HepG2 (cell line): ENCODE results near the gene ARHGAP26. TPM values are rescaled to one million over a fixed set of nuclear protein-coding genes. Genes with fewer than 3 reads are reported as not detected.

Experiments used
- ATAC-seq: fragments of 200-7000 bp; cut with Tn5 transposase; 3 replicates; pipeline ENCODE4 v1.9.1; 2020; ENCODE audit warnings: mild to moderate bottlenecking, moderate library complexity
- BruUV-seq: library from RNA; stranded (reverse); fragments of 400-500 nt; replicated peaks from 2 replicates; lab custom pipeline; 2021; lab: Mats Ljungman, UMichigan
- CTCF ChIA-PET: fragments of 300-600 bp; formaldehyde crosslinking; extraction: SDS; loops from one replicate; lab custom pipeline; 2021; ENCODE audit warnings: low total read pairs, inconsistent platforms, low intra/inter-chr PET ratio; lab: Yijun Ruan, JAX
- POLR2A ChIA-PET: fragments of 350-600 bp; sonication (Branson Sonifier 250); formaldehyde crosslinking; loops from one replicate; lab custom pipeline; 2020; ENCODE audit warnings: antibody characterized with exemption, inconsistent platforms; lab: Yijun Ruan, JAX
- DNase-seq: peaks from one replicate; pipeline ENCODE4 v3.0.0-alpha.2; 2015; ENCODE audit warnings: low spot score
- FAIRE-seq: peaks from 3 replicates; lab custom pipeline; 2011; peaks lifted over from hg19 to GRCh38; lab: Jason Lieb, UNC
- H2AFZ ChIP-seq: one replicate; pipeline ENCODE4 v1.6.1; 2011; ENCODE audit warnings: low read length, inconsistent platforms
- H3K27ac ChIP-seq: fragments of 300-600 bp; 3 replicates; pipeline ENCODE4 v1.8.0; 2011; ENCODE audit warnings: mixed run types, mild to moderate bottlenecking, mixed read lengths, low read length, inconsistent platforms; ENCODE audit not compliant: insufficient read depth; ENCODE audit errors: extremely low read length
- H3K27me3 ChIP-seq, 2 experiments: fragments of 200-600 bp in 1 of 2; 2 replicates in 1 of 2; 3 replicates in 1 of 2; pipeline versions ENCODE4 v1.6.0 to v1.8.0; 2011; ENCODE audit warnings: low read length in 2 of 2, mild to moderate bottlenecking in 2 of 2, moderate library complexity in 2 of 2, inconsistent platforms in 1 of 2; ENCODE audit not compliant: insufficient read depth in 2 of 2, control insufficient read depth in 1 of 2
- H3K36me3 ChIP-seq, 2 experiments: fragments of 200-600 bp in 1 of 2; replicated peaks in 1 of 2; 2 replicates in 1 of 2; 3 replicates in 1 of 2; pipeline versions ENCODE4 v1.5.1 to v1.8.0; 2011; ENCODE audit warnings: low read length in 2 of 2, inconsistent platforms in 1 of 2; ENCODE audit not compliant: insufficient read depth in 2 of 2, control insufficient read depth in 1 of 2
- H3K4me1 ChIP-seq: 2 replicates; pipeline ENCODE4 v1.5.1; 2012; ENCODE audit warnings: low read length, inconsistent platforms; ENCODE audit not compliant: insufficient read depth
- H3K4me2 ChIP-seq: 2 replicates; pipeline ENCODE4 v1.6.0; 2011; ENCODE audit warnings: low read depth, low read length, inconsistent platforms
- H3K4me3 ChIP-seq, 3 experiments: fragments of 200-600 bp in 1 of 3; sonication (generic), shearing (Covaris generic) in 1 of 3; replicated peaks in 1 of 3; 2 replicates each; pipeline ENCODE4 v1.5.1; 2011 to 2016; ENCODE audit warnings: low read length in 3 of 3, inconsistent platforms in 2 of 3, low read depth in 2 of 3, mild to moderate bottlenecking in 2 of 3, control low read depth in 1 of 3, mixed read lengths in 1 of 3; ENCODE audit not compliant: insufficient read depth in 1 of 3
- H3K79me2 ChIP-seq: one replicate; pipeline ENCODE4 v1.6.1; 2011; ENCODE audit warnings: low read length, inconsistent platforms; ENCODE audit not compliant: insufficient read depth
- H3K9ac ChIP-seq: 2 replicates; pipeline ENCODE4 v1.6.0; 2011; ENCODE audit warnings: mild to moderate bottlenecking, low read depth, low read length, inconsistent platforms; ENCODE audit not compliant: insufficient read depth
- H3K9me3 ChIP-seq: 2 replicates; pipeline ENCODE4 v1.5.1; 2012; ENCODE audit warnings: mild to moderate bottlenecking, low read length
- H4K20me1 ChIP-seq: 2 replicates; pipeline ENCODE4 v1.6.0; 2011; ENCODE audit warnings: inconsistent platforms, mild to moderate bottlenecking, low read length, moderate library complexity; ENCODE audit not compliant: insufficient read depth
- HNF1A ChIP-seq, 2 experiments: sonication (generic) in 1 of 2; formaldehyde crosslinking in 1 of 2; IDR thresholded peaks; 2 replicates each; pipeline versions ENCODE4 v1.4.0 to v1.6.1; 2016 to 2020; ENCODE audit warnings: borderline replicate concordance in 1 of 2, low read depth in 1 of 2, mild to moderate bottlenecking in 1 of 2, missing genetic modification reagents in 1 of 2
- RFX1 ChIP-seq: fragments of 450-650 bp; IDR thresholded peaks from 2 replicates; pipeline ENCODE4 v1.6.1; 2017
- WGBS: methylation state at CpG from one replicate; pipeline ENCODE4 v1.1.6; 2017; ENCODE audit warnings: low lambda C conversion rate; 5-methylcytosine and 5-hydroxymethylcytosine counted together
- in situ Hi-C: cut with HindIII; loops from 2 replicates; pipeline ENCODE4 v1.10.0; 2017; ENCODE audit warnings: low pct_unique_long_range_greater_than_20kb; ENCODE audit not compliant: extremely low pct_ligation_motif_present
- intact Hi-C: fragments of 100-400 bp; cut with micrococcal nuclease; formaldehyde crosslinking; loops from one replicate; pipeline ENCODE4 v1.10.0; 2022; ENCODE audit not compliant: unreplicated experiment
- polyA plus RNA-seq, 8 experiments: library from polyadenylated mRNA; depleted of rRNA in 3 of 8; stranded (reverse) in 7 of 8; unstranded in 1 of 8; fragments of >200 nt; fragmentation: Illumina TruSeq in 4 of 8; extraction: Trizol in 4 of 8; gene quantifications; 2 replicates each; pipeline versions ENCODE4 v1.2.1 to v1.2.3, GENCODE V29; 2011 to 2016; ENCODE audit warnings: low read depth in 4 of 8, missing spikeins in 1 of 8, mixed read lengths in 1 of 8; ENCODE audit not compliant: insufficient read depth in 1 of 8
- total RNA-seq, 5 experiments: library from RNA; depleted of rRNA; stranded (reverse); fragments of >200 nt; fragmentation: Illumina TruSeq; extraction: Trizol; gene quantifications; 2 replicates each; pipeline ENCODE4 v1.2.3, GENCODE V29; 2016; ENCODE audit warnings: low read depth in 1 of 5

ARHGAP26 gene
- total and polyA plus RNA-seq, 2 of the 13 experiments (the other 11 are each of a cell fraction or from before 2014, with no cell fraction given) = 9.6 to 18.2 TPM

GRCh38 chr5:142881076-142881783, 111.1 kb downstream of the ARHGAP26 start:
- in situ Hi-C loops (loop anchor here (5.0 kb wide), 1 partner anchor 134 kb away; no protein-coding TSS in a partner anchor), intact Hi-C loops (no loop called here)
- ATAC-seq = no peak
- Histone ChIP-seq H3K79me2 (no peaks in the 10 kb centered on the region), H3K4me2 (no peak overlapping the region), H3K9ac (no peak overlapping the region), H3K9me3 (no peaks in the 10 kb centered on the region), H3K4me3 (no peak overlapping the region), H3K27me3 (no peaks in the 10 kb centered on the region), H2AFZ (no peak overlapping the region), H4K20me1 (no peaks in the 10 kb centered on the region)
- 94% methylated on average over 8 of the region's 8 CpGs for WGBS
- POLR2A ChIA-PET = no interaction called here
- CTCF ChIA-PET = interaction anchor here (1.4 to 3.5 kb wide), 5 partner anchors 109 to 168 kb away, joined by 5 to 53 read pairs (median 28); partner anchors contain the start of gene ARHGAP26
- TF ChIP-seq HNF1A (IDR thresholded peaks at IDR 0.05; ENCODE audit: low read depth) (no peak), HNF1A (CRISPR knock-in tag; IDR thresholded peaks at IDR 0.05; ENCODE audit: borderline replicate concordance) (no peak), RFX1 (peak; percentile 30; the same call in 1 of the 2 replicates)
- TF ChIP-seq, all 625 proteins: peak for 1
- BruUV-seq = TSS peak; percentile 3
- no peak for DNase-seq
- Histone ChIP-seq H3K27ac (no peak overlapping the region), H3K4me1 (0 out of 2 replicates have a peak, but pooled peaks cover 7% of the 10 kb centered on the region), H3K36me3 (peaks cover 5 to 32% of the 10 kb centered on the region in 2 experiments)
- no peak for FAIRE-seq
